HG03095 (cell line): Measurements from ENCODE around the gene MOV10L1.

Source experiments
- ATAC-seq: cut with Tn5 transposase; IDR thresholded peaks from one replicate; pipeline ENCODE4 v1.9.1; 2021; ENCODE audit warnings: moderate library complexity; ENCODE audit not compliant: unreplicated experiment

MOV10L1 gene

DNA sequence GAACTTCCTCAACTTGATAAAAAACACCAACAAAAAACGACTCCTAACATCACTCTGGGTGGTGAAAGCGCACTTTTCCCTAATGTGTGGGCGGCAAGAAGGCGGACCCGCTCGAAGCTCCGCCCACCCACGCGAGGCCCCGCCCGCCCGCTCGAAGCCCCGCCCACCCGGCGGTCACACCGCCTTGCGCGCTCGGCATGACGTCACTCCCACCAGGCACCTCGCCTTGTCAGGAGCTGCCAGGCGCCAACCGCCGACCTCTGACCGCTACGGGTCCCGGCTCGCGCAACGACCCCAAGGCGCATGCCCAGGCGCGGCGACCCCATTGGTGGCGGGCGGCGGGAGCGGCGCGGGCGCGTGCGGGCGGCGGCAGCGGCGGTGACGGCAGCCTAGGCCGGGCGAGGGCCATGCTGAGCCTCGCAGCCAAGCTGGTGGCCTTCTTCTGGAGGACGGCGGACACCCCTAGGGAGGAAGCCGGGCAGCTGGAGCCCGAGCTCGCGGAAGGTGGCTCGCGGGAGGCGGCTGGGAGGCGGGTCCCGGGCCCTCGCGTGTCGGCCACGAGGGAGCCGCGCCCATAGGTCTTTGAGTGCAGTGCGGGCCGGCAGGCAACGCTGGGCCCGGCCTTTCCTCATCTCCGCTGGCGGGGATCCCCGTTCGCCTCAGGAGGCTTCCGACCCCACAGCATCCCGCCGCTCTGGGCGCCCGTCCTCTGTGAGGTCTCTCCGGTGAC lies at the start of gene MOV10L1:
Gene MOV10L1 (plus strand): TSS at position 325 of the 730 bp plus-strand sequence. CDS start 83 bp downstream, at position 408.
- no peak for ATAC-seq

DNA sequence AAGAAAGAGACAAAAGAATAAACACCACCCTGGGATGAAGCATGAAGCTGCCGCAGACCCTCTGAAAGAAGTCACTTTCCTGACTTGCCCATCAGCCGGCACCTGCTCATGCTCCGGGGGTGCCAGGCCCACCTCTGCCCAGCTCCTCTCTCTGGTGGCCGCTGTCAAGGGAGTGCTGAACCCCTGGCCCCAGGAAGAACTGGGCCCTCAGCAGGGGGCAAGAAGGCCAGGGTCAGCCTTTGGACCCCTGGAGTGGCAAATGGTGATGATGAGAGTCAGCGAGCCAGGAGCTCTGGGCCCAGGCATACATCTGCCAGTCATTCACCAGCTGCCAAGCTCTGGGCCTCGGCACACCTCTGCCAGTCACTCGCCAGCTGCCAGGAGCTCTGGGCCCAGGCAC lies 49.1 kb upstream of the MOV10L1 start:
- ATAC-seq = no peak

DNA sequence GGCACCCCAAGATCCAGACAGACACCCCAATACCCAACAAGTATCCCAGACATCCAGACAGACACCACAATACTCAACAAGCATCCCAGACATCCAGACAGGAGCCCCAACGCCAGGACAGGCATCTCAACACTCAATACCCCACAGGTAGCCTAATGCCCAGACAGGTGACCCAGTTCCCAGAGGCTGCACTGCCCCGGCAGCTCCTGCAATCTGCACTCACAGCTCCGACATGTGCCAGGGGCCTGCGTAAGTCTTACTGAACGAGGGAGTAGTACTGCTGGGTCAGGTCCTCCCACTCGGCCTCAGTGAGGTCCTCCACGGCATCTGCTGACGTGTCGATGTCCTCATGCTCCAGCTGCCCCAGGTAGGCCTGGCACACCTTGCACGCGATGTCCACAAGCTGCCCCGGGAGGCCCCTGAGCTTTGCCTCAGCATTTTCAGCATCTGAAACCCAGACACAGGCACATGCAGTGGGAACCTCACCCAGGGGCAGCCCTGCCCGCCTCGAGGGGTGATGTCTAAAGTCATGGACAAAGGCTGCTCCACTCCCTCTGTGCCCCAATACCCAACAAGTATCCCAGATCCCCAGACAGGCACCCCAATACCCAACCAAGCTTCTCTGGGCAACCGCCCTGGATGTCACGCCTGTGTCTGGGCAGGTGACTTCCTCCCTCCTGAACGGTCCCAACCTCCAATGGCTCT lies 48.3 kb upstream of the MOV10L1 start:
- ATAC-seq = no peak

DNA sequence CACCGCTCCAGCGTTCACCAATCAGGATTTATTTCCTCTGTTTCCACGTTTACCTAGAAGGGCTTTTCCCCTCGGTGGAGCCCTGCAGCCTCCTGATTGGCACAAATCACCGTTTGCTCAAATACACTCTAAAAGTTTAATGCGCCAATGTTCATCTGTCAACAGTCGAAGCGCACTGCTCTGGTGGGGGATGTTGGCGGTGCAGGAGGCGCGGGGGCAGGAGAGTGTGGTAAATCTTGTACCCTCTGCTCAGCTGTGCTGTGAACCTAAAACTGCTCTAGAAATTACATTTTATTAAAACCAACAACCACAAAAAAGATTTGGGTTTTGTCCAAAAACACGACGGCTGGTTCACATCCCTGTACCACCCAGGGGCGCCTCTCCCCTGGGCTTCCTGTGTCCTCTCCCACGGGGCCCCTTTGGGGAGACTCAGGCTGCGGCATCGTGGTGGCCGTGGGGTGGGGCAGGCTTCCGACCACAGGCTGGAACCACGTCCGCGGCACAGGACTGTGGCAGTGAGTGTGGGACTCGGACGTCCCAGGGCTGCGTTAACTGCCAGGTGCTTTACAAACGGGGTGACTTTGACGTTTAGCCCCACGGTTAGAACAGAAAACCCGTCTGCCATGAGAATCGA lies 45.2 kb upstream of the MOV10L1 start:
- ATAC-seq = no peak

DNA sequence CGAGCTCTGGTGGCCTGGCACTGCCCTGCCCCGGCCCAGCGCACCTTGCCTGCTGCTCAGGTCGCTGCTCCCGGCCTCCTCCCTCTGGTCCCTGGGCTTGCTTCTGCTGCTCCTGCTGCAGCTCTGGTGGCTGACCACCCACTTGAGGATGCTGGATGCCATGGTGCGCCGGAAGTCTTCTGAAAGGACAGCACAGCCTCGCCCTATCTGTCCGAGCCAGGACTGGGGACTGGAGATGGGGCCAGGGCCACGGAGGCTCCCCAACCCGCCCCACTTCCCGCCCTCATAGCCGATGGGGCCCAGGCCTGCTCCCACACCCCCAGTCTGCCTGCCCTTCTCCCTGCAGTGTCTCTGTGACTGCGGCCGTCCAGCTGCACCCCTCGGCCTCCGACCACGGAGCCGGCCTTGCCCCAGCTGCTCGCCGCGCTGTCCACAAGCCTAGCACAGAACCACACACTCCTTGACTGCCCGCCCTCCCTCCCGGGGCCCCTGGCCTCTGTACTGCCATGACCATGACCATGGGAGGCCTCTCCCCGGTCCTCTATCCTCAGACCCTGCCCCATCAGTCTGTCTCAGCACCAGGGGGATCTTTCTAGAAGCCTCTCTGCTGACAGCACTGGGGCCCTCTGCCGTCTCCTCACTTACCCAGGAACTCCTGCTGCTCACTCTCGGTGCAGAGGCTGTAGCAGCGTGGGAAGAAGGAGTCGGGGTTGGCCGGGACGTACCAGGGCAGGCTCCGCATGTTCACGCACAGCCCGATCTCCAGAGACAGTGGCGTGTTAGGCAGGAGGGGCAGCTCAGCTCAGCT lies 44.4 kb upstream of the MOV10L1 start:
- ATAC-seq = no peak

DNA sequence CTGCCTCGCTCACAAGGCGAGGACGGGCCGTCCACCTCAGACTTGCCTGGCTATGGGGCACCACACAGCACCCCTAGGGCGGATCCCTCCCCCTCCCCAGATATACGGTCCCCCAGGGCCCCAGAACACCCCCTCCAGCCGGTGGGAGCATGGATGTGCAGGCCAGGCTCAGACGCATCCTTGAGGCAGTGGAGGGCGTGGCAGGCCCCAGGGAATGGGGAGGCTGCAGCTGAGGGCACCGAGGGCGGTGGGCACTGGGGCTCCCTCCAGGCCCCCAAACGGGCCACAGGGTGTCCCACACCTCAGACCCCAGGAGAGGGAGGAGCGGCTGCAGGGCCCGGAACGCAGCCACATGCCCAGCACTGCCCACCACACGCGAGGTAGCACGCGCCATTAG lies 43.8 kb upstream of the MOV10L1 start:
- no peak for ATAC-seq

DNA sequence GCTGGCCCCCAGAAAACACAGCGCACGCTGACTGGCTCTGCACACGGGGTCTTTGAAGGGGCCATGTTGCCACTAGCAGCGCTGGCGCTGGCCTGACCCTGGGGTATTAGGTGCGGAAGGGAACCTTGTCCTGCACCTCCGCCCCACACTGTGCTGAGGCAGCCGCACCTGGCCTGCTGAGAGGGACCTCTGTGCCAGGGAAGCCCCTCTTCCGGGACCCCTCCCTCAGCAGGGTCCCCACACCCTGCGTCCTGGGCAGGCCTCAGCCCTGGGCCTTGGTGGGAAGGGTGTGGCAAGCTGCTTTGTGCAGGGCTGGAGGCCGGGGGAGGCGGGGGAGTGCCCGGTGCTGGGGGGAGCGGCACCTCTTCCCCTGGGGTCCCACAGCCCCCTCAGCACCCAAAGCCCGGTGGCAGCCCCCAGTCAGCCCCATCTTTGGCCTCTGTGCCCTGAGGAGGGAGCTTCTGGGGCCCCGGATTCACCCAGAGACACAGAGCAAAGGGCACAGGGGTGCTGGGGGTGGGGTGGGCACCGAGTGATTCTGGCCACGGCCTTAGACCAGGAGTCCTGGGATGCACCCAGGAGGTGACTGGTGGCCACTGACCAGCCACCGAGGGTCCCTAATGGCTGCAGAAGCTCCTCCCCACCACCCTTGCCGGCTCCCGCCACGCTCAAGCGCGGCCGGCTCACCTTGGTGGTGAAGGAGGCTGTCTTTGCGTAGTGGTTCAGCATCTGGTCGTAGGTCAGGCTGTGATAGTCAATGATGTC lies 43.1 kb upstream of the MOV10L1 start:
- ATAC-seq = no peak

DNA sequence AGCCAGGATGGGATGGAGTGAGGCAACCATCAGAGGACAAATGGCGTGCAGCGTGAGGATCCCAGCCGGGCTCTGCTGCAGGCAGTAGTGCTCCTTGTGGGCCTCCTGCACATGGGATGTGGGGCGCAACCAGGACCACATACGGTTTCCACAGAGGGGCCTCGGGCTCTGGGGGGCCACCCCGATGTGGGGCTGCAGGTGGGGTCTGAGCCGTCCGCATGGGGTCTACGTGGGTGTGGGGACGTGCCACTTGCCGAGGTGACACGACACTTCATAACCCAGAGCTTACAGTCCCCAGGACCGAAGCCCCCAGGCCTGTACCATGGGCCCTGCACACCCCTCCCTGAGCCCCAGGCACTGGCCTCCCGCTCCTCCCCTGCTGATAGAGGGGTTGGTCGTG lies 42.5 kb upstream of the MOV10L1 start:
- ATAC-seq = no peak

DNA sequence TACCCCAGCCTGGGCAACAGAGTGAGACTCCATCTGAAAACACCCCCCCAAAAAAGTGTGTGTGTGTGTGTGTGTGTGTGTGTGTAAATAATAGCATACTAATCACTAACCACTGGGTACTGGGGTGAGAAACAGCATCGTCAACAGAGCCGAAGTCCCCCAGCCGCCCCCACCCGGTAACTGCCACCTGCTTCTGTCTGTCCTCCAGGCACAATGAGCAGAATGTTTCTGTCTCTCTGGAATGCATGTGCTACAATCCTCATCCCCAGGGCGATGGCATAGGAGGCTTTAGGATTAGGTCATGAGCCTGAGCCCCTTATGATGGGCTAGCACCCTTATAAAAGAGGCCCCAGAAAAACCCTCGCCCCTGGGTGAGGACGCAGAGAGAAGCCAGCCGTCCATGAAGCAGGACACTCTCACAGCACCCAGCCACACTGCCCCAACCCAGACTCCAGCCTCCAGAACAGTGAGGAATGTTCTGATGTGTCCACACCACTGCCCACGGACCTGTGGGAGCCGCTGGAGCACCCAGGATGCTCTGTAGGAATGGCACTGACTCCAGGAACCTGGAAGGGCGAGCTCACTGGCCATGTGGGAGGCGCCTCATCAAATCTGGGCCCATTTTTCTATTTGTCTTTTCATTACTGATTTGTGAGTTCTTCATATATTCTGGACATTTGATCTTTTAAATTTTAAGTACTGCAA lies 41.6 kb upstream of the MOV10L1 start:
- no peak for ATAC-seq

DNA sequence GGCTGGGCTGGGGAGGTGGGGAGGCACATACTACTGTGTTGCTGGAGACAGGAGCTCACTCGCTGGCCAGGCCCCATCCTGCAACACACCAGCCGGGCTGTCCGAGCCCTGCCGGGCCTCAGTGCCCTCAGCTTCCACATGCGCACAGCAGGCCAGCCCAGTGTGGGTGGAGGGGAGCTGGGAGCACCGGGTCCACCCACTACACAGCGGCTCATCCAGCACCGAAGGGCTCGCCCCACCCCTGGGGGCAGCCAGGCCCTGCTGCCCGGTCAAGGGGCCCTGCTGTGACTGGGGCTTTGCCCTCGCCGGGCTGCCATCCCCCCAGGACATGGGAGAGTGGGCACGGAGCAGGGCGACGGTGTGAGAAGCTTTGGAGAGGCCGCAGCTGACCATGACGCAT lies 41.0 kb upstream of the MOV10L1 start:
- ATAC-seq = no peak

DNA sequence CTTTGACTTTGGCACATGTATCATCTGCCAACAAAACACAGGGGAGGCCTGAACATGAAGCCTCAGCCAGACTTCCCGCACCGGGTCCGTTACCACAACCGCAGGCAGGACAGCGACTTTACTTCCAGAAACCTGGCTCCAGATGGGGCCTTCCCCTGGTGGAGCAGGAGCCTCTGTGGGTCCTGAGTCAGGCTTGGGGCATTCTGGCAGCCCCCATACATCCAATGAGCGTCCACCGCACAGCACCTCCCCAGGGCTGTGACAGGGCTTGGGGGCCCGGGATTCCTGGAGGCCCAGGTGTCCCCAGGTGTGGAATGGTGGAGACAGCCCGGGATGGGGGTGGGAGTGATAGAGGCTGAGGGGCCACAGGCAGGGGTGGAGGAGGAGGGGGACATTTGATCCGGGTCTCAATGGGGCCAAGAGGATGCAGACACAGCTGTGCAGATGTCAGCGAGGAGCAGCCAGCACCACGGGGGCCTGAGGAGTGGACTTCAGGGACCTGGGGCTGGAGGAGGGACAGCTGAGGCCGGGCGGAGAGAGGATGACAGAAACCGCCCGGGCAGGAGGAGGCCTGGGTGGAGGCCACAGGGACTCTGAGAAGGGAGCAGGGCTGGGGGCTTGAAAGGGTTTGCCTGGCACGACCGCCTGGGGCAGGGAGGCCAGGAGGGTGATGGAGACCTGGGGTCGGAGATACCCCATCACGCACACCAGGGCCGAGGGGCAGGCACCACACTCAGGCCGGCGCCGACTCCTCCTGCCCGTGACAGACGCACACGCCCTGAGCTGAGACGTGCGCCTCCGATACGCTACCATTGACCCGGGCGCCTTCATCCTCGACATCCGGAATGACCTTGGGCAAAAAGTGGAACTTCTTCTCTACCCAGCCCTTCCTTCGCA lies 40.3 kb upstream of the MOV10L1 start:
- ATAC-seq = no peak

DNA sequence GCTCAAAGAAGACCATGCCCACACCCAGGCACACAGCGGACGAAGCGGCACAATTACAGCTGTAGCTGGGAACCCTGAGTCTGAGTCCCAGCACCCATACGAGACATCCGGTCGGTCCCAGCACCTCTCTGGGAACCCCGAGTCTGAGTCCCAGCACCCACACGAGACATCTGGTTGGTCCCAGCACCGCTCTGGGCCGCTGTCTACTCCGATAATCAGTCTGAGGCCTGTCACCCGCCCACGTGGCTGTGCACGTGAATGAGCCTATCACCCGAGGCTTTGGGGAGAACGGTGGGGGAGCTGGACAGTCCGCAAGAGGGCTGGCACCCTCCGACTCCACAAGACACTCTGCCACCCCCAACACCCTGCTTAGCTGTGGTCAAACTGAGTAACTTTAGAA lies 37.9 kb upstream of the MOV10L1 start:
- no peak for ATAC-seq

DNA sequence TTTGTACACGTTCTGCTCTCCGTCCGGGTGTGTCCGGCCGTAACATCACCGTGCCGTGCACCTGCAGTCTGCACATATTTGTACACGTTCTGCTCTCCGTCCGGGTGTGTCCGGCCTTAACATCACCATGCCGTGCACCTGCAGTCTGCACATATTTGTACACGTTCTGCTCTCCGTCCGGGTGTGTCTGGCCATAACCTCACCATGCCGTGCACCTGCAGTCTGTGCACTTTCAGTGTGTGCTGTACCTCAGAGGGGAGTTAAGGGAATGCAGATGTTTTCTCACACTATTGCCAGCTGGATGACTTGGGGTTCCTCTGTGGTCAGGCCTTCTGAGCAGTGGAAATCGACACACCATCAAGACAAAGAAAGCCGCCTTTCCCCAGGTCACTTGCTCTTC lies 35.9 kb upstream of the MOV10L1 start:
- no peak for ATAC-seq

DNA sequence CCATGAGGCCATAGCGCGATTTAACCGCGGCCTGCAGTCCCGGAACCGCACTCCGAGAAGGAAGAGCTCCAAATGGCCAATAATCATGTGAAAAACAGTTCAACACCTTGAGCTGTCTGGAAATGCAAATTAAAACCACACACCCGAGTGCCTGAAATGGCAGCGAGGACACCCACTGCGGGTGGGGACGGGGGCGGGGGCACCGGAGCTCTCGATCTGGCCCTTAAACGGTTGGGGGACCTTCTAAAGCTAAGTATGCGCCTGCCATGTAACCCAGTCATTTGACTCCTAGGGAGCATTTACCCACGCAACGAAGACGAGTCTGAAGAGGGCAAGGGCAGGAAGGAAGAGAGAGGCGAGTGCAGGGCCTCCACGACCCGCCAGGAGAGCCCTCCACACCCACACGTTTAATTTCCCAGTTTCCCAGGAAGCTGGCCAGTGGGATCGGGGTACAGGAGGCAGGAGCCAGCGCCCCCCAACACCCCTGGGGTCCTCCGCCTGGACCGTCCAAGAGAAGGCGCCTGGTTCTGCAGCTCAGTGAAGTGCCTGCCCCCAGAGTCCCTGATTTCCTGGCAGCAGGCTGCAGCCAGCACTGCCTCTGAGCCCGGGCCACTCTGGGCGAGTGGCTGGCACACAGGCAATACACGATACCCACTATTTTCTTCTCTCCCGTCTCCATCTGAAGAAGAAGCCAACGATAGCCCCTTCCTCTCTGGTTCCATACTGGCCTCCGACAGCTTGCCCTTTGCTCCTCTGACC lies 33.4 kb upstream of the MOV10L1 start:
- ATAC-seq = no peak

DNA sequence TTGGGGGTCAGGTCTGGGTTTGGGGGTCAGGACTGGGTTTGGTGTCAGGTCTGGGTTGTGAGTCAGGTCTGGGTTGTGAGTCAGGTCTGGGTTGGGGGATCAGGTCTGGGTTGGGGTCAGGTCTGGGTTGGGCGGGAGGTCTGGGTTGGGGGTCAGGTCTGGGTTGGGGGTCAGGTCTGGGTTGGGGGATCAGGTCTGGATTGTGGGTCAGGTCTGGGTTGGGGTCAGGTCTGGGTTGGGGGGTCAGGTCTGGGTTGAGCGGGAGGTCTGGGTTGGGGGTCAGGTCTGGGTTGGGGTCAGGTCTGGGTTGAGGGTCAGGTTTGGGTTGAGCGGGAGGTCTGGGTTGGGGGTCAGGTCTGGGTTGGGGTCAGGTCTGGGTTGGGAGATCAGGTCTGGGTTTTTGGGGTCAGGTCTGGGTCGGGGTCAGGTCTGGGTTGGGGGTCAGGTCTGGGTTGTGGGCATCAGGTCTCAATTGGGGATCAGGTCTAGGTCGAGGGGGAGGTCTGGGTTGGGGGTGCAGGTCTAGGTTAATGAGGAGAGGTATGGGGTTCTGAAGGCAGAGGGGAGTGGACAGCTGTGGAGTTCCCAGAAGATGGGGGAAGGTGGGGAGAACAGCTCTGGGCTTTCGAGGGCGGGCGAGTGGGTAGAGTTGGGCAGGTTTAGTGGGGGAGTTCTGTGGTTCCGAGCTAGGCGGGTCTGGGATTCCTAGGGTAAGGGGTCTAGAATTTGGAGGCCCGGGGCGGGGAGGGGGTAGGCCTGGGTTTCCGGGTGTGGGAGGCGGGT lies 32.3 kb upstream of the MOV10L1 start:
- no peak for ATAC-seq

DNA sequence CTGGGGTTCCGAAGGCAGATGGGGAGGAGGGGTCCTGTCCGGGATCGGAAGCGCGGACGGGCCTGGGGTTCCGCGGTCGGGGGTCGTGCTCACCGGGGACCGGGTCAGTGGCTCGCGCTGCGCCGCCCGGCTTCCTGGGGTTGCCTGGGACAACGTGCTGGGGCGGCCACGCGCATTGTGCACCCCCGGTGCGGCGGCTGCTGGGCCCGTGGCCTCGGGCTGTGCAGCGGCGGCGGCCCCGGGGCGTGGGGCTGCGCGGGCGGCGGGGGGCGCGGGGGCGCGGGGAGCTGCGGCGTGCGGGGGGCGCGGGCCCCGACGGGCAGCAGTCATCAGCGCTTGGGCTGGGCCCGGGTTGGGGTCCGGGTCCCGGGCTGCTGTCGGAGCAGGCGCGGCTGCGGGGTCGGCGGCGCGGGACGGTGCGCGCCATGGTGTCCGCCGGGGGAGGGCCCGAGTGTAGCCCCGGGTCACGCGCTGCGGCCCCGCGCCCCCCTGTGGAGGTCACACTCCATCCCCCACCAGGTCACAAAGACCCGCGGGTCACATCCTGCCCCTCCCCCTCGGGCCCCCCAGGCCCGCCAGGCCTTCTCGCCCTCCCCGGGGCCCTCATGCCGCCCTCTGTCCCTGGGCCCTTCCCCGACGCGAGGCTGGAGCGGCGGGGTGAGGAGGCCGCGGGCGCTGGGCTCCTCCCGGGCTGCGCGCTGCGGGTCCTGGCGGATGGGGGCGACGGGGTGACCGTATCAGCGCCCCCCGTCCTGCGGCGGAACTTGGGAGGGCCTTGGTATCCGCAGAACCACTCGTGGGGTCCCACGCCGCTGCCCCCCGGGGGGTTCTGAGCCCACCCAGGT lies 31.5 kb upstream of the MOV10L1 start, which contains the start of gene TTLL8:
Gene TTLL8 (minus strand): TSS at position 238 of the 845 bp plus-strand sequence.
- ATAC-seq = no peak
